Cardiac septum (tissue), 1 donor: ENCODE data around the gene DPH2. TPM values are rescaled to one million over a fixed set of nuclear protein-coding genes. Genes with fewer than 3 reads are reported as not detected.

Source experiments
- DNase-seq: peaks from one replicate; pipeline ENCODE4 v3.0.0-alpha.2; 2020; ENCODE audit warnings: low spot score
- intact Hi-C: fragments of 100-400 bp; cut with DNase I; formaldehyde crosslinking; loops from one replicate; pipeline ENCODE4 v1.14.0; 2022
- total RNA-seq: library from RNA; stranded (reverse); fragmentation: NEBNext Ultra II Directional; extraction: Animal tissue kit (Norgen Biotek cat#: 25700); gene quantifications from one replicate; pipeline ENCODE4 v1.2.1, GENCODE V29; 2021
- donor health status: DM: no; HTN: no; CAD: no.

Gene DPH2
- total RNA-seq, 1 donor from 2014 or later, result 15.5 TPM

DNA sequence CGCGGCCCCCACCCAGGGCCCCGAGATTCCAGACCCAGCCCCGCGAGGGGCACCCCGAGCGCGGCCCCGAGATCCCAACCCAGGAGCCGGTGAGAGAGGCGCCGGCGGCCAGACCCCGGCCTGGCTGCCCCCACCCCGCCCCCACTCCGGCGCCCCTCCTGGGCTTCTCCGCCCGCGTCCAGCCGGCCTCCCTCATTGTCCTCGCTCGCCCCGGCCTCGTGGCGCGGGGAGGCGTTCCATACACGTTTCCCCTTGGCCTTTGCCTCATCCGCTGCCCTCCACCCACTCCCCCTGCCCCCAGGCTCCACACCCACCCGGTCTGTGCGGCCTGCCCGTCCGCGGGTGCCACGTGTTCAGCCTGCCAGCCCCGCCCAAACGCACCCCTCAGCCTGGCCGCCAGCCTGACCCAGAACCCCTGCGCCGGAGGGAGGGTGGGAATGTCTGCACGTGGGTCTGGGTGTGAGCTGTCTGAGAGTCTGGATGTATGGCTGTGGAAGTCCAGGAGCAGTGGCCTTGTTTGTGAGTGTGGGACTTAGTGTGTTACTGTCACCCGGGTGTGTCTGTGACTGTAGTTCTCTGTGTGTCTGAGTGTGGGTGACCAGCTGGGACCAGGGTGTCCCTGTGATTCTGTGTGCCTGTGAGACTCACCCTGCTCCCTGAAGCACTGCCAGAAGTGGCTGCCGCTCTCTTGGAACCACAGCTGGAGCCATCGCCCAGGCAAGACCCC is 9.9 kb downstream of the DPH2 start:
- intact Hi-C loops, result no loop called here
- DNase-seq, result no peak

DNA sequence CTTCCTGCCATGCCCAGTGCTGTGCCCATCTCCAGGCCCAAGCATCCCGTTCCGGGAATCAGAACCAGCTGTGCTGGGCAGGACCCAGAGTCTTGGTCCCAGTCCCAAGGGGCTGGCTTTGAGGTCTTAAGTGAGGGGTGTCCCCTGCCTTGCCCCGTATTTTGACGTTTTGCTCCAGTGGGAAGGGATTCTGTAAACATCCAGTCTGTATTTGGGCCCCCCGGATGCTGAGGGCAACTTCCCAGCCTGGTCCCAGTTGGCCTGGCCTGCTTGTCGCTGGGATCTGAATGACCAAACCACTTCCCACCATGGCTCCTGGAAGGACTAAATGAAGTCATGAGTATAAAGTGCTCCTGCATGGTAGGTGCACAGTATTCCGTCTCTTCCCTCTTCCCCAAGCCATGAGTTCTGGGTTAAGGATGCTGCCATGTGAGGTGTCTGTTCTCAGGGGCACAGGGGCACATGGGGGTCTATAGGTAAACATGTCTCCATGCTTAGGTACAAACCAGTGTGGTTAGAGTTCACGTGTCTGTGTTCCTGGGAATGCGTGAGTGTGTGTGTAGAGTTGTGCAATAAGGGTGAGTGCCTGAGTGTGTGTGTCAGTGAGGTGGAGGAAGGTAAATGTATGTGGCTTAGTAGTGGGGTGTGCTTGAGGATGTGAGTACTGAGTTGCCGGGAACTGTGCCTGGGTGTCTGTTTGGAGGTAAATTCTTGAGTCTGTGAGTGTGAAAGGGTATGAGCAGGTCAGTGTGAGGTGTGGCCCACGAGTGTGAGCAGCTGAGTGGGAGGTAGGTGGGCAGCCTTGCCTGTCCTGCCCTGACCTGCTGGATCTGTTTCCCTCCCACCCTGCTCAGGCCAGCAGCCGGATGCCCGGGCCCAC is 10.7 kb downstream of the DPH2 start:
- DNase-seq, result no peak
- intact Hi-C loops, result no loop called here

DNA sequence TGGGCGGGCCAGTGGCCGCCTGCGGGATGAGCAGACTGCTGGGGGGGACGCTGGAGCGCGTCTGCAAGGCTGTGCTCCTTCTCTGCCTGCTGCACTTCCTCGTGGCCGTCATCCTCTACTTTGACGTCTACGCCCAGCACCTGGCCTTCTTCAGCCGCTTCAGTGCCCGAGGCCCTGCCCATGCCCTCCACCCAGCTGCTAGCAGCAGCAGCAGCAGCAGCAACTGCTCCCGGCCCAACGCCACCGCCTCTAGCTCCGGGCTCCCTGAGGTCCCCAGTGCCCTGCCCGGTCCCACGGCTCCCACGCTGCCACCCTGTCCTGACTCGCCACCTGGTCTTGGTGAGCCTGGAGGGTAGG is 11.3 kb downstream of the DPH2 start:
- DNase-seq, result no peak
- intact Hi-C loops, result no loop called here

DNA sequence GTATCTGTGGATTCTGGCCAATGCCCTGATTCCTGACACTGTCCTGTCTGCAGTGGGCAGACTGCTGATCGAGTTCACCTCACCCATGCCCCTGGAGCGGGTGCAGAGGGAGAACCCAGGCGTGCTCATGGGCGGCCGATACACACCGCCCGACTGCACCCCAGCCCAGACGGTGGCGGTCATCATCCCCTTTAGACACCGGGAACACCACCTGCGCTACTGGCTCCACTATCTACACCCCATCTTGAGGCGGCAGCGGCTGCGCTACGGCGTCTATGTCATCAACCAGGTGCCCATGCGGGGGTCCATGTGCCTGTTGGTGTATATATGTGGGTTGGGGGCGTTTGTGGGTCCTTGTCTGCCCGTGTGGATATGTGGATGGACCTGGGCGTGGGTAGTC is 11.8 kb downstream of the DPH2 start:
- no peak for DNase-seq
- intact Hi-C loops, result no loop called here

DNA sequence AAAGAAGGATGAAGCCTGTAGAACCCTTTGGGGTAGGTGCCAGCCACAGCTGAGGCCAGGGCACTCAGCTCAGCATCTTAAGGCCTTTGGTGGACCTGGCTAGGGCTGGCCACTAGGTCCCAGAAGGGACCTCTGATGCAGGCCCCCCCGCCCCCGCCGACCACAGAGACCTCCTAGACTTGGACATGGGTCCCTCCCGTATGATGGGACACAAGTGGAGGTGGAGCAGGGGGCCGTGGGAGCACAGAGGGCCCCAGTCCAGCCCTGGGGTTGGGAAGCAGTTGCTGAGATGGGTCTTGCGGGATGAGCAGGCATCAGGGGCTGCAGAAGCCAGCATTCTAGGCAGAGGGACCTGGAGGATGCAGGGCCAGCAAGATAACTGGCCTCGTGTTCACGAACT is 12.4 kb downstream of the DPH2 start:
- no peak for DNase-seq
- intact Hi-C loops, result no loop called here

DNA sequence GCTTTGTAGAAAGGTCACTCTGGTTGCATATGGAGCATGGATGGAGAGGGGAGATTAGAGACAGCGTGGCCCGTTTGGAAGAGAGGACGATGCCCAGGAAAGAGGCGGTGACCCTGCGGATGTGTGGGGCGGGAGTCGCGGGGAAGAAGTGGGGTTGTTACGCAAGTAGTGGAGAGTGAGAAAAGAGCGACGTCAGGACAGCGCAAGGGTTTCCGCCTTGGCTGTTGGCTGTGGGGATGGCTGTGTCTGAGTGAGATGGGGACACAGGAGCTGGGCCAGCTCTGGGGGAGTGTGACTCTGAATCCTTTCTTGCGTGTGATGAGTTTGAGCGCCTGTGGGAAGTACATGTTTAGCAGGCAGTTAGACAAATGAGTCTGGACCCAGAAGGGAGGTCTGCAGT is 13.0 kb downstream of the DPH2 start:
- intact Hi-C loops, result no loop called here
- no peak for DNase-seq

DNA sequence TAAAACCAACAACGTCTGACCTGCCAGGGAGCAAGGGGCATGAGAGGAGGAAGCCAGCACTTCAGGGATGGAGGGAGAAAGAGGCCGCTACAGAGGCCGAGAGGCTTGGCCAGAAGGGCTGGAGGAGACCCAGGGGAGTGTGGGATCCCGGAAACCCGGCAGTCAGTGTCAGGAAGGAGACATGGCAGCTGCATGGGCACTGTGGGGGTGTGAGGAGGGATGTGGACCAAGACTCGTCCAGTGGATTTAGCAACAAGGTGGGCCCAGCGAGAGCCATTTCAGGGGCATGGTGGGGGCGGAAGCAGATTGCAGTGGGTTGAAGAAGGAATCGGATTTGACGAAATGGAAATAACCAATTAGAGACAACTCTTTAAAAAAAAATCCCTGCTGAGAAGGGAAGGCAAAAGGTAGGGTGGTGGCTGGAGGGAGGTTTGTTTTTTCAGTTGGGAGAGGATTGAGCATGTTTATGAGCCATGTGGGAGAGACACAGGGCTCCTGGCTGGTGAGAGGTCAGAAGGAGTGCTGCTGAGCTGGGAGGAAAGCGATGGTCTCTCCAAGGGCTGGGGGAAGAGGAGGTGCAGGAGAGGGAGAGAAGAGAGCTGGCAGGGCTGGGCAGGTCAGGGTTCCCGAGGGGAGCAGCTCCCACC is 13.6 kb downstream of the DPH2 start:
- intact Hi-C loops, result no loop called here

DNA sequence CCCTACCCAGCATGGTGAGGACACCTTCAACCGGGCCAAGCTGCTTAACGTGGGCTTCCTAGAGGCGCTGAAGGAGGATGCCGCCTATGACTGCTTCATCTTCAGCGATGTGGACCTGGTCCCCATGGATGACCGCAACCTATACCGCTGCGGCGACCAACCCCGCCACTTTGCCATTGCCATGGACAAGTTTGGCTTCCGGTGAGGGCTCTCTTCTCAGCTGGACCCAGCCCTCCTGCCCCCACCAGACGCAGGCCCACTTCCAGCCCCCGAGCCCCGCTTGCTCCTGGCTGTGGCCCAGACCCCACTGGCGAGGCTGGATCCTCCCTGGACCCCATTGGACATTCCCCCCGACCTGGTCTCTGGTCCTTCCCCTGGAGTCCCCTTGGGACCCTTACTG is 15.0 kb downstream of the DPH2 start:
- no peak for DNase-seq
- intact Hi-C loops, result no loop called here

More for the DNA sequence above, 13.6 kb downstream of the DPH2 start:
- DNase-seq, result no peak

DNA sequence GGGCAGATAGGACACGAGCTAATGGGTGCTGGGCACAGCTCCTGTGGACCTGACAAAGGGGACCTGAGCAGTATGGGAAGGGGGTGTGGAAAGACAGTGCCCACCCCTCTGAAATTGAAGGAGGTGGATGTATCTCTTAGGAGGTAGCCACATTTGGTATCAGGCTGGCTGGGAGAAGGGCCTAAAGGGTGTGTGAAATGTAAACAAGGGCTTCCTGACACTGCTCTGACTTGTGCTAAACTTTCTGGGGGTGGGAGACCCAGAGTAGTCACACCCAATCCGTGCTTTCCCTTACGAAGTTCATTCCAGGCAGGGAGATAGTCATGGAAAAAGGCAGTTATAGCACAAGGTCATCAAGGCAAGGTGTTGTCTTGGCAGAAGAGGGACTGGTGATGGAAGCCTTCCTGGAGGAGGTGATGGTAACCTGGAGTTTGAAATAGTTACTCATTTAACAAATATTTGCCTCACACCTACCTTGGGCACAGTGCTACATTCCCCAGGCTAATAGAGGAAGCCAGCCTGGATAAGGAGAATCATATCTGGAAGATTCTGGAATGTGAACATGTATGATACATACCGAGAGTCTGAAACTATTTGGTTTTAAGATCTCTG is 16.3 kb downstream of the DPH2 start:
- intact Hi-C loops, result no loop called here
- DNase-seq, result no peak

DNA sequence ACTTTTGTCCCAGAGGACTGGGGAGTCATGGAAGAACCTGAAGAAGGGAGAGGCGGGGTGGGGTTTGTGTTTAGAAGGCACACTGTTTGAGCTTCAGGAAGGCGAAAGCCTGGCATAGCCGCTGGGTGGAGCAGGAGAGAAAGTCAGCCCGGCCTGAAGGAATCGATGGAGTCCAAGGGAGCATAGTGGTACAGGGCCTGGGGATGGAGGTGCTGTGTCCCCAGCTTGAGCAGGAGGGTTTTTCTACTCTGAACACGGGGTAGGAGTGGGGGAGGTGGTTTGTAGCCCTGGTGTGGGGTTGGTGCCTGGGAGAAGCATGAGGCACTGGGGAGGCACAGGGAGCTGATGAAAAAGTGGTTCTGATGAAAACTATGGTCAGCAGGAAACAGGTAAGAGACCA is 16.9 kb downstream of the DPH2 start:
- DNase-seq, result no peak
- intact Hi-C loops, result no loop called here

DNA sequence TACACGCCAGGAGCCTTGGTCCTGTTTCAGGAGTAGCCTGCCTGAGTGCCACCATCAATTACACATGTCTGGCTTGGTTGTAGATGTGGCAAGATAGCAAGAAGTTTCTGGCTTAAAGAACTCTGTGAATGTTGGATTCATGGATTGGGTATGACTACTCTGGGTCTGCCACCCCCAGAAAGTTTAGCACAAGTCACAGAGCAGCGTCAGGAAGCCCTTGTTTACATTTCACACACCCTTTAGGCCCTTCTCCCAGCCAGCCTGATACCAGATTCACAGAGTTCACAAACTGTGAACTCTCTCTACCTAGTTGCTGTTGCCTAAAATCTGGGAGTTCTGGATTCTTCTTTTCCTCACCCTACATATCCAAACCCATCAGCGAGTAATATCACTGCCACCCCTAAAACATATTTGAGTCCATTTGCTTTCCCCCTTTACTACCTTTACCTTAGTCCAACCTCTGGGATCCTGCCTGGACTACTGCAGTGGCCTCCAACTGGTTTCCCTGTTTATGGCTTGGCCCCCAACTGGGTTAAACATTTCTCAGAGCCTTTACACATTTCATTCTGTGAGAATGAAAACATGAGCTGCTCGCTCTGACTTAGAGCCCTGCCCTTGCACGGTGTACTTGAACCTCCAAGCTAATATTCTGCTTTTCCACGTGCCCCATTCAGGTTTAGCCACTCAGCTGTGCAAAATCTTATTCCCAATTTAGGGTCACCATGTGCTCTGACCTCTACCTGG is 17.5 kb downstream of the DPH2 start:
- intact Hi-C loops, result no loop called here

DNA sequence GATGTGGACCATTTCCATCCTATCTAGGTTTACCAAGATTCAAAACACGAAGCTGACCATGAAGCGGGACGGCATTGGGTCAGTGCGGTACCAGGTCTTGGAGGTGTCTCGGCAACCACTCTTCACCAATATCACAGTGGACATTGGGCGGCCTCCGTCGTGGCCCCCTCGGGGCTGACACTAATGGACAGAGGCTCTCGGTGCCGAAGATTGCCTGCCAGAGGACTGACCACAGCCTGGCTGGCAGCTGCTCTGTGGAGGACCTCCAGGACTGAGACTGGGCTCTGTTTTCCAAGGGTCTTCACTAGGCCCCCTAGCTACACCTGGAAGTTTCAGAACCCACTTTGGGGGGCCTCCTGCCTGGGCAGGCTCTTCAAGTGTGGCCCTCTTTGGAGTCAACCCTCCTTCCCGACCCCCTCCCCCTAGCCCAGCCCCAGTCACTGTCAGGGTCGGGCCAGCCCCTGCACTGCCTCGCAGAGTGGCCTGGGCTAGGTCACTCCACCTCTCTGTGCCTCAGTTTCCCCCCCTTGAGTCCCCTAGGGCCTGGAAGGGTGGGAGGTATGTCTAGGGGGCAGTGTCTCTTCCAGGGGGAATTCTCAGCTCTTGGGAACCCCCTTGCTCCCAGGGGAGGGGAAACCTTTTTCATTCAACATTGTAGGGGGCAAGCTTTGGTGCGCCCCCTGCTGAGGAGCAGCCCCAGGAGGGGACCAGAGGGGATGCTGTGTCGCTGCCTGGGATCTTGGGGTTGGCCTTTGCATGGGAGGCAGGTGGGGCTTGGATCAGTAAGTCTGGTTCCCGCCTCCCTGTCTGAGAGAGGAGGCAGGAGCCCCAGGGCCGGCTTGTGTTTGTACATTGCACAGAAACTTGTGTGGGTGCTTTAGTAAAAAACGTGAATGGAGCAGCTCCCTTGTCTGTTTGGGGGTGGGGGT is 20.7 kb downstream of the DPH2 start:
- no peak for DNase-seq
- intact Hi-C loops, result no loop called here

More for the DNA sequence above, 17.5 kb downstream of the DPH2 start:
- DNase-seq, result no peak

DNA sequence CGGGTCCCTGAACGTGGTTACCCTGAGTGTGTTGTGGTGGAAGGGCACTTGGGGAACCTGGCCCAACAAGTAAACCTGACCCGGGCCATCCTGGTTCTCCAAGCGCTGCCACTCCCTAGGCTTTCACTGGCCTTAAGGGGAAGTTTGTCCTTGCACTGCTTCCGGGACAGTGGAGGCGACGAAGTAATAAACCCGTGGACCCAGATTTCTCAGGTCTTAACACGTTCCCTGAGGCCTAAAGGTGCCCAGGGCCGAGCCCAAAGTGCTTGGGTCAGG is 21.3 kb downstream of the DPH2 start:
- DNase-seq, result no peak
- intact Hi-C loops, result no loop called here

DNA sequence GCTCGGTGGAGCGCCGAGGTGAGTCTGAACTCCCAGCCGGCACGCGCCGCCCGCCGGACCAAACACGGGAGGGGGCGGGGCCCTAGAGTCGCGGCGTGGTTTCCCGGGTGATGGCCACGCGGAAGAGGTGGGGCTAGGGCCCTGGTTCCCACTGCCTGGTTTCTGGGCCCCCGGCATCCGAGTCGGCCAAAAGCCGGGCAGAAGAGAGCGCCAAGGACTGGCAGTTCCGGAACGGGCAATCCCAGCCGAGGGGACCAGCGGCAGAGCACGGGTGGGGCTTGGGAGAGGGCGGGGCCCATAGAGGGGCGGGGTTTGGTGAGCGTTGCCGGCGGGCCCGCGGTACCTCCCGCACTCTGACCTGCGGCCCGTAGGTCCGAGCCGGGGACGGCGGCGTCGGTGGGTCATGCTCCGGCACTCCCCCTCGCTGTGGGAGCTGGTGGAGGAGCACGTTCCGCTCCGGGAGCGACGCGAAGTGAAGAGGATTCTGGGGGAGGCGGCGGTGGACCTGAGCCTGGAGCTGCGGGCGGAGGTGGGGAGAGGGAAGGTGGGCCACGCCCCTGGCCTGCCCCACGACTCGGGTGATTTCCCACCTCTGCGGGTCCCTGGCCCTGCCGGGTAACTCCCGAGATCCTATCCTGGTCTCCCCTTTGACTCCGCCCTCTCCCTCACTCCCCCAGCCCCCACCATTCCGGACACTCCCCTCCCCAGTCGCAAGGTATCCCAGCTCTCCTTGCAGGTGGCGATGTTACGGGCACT is 21.8 kb downstream of the DPH2 start, which contains the start of gene CCDC24:
Gene CCDC24 (plus strand): TSS at position 124 of the 756 bp plus-strand sequence. CDS start 280 bp downstream, at position 404.
- intact Hi-C loops, result no loop called here
- DNase-seq, result peak; percentile 93

DNA sequence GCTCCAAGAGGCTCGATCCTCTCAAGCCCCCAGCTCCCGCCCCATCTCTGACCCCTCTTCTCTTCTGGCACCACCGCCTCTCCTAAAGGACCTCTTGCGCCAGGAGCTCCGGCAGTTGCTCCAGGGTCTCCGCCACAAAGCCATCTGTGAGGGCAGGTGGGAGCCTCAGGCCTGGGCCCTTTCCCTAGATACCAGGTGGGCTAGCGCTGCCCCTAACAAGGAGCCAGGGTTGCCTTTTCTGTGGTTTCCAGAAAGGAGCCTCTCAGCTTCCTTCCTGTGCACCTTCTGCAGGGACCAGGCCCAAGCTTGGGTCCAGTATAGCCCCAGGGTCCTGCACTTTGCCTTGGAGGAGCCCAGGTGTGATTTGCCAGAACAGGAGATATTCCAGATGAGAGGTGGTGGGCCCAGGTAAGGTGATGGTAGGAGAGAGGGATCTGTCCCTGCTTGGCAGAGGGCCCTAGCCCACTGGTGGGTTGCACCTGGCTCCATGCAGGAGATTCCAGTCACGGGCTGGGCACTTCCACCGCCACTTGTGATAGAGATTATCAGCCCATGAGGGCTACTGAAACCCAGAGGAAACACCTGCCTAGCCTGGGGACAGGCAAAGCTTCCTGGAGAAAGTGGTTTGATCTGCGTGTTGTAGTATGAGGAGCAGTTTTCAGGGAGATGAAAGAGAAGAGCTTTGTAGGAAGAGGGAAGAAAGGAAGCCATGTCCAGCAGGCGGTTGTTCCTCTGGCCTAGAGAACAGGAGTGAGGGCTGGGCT is 22.6 kb downstream of the DPH2 start:
- intact Hi-C loops, result no loop called here
- DNase-seq, result no peak

DNA sequence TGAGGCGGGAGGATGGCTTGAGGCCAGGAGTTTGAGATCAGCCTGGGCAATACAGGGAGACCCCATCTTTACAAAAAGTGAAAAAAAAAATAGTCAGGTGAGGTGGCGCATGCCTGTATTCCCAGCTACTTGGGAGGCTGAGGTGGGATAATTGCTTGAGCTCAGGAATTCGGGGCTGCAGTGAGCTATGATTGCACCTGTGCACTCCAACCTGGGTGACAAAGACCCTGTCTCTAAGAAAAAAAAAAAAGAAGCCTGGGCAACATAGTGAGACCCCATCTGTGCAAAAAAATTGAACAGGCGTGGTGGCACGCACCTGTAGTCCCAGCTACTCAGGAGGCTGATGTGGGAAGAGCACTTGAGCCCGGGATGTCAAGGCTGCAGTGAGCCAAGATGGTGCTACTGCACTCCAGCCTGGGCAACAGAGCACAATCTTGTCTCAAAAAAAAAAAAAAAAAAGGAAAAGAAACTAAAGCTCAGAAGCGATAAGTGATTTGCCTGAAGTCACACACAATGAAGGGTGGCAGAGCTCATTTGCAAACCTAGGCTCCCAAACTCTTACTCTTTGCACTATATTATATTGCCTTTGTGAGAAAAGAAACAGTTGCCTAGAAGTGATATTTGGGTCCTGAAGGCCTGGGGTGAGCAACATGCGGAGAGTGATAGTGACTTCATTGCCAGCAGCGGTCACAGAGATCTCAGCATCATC is 23.6 kb downstream of the DPH2 start:
- DNase-seq, result no peak
- intact Hi-C loops, result no loop called here

DNA sequence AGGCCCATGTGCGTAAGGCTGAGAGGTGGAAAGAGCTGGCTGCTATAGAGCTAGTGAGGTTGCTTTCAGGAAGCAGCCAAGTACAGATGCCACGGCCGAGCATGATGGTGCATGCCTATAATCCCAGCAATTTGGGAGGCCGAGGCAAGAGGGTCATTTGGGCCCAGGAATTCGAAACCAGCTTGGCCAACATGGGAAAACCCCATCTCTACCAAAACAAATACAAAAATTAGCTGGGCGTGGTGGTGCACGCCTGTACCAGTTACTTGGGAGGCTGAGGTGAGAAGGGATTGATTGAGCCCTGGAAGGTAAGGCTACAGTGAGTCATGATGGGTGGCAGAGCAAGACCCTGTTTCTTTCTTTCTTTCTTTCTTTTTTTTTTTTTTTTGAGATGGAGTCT is 24.3 kb downstream of the DPH2 start:
- DNase-seq, result no peak
- intact Hi-C loops, result no loop called here
